HG02981 (cell line): Measurements from ENCODE around the gene NLRP8.
"Not testable (repeated sequence)": the region's sequence is repeated elsewhere in the genome, so short reads cannot be mapped to it uniquely, and the experiment has no call there.

Source experiments
- ATAC-seq: cut with Tn5 transposase; IDR thresholded peaks from one replicate; pipeline ENCODE4 v1.9.1; 2021; ENCODE audit warnings: mild to moderate bottlenecking, moderate library complexity; ENCODE audit not compliant: unreplicated experiment

The NLRP8 gene

DNA sequence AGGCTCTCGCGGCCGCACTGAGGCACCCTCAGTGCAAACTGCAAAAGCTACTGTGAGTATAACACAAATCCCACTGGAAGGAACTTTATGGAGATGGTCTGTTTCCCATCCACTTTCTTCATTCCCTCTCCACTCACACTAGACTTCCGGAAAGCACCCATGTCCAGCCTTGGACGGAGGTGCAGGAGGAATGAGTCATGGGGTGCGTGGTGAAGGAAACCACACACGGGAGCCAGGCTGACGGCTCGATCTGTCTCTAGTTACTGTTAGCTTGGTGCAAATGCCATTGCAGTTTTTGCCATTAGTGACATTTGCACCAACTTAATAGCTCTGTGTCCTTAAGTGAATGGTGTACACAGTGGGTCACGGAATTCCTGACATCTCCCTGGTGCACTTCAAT, 14.6 kb downstream of the NLRP8 start:
- ATAC-seq: no peak

GRCh38 chr19:55973982-55974381, 26.4 kb downstream of the NLRP8 start:
- no peak for ATAC-seq

DNA sequence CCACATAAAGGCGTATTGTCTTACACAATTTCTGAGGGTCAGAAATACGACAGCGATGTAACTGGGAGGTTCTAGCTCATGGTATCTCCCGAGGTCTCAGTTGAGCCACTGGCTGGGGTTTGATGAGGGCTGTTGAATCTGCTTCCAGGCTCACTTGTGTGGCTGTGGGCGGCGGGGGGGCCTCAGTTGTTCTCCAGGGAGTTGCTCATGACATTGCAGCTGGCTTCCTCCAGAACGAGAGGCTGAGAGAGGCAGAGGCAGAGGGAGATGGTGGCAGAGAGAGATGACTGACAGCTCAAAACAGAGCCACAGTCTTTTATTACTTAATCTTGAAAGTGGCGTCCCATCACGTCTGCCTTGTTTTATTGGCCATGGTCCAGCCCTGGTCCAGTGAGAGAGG, 32.8 kb downstream of the NLRP8 start:
- no peak for ATAC-seq

- ATAC-seq: no peak
Measured at GRCh38 chr19:55985254-55985653, 37.6 kb downstream of the NLRP8 start.

GRCh38 chr19:55986487-55986886, 38.9 kb downstream of the NLRP8 start, which contains the start of gene NLRP5:
Gene NLRP5 (plus strand): TSS chr19:55986775.
- ATAC-seq: no peak

GRCh38 chr19:55990831-55991230, 43.2 kb downstream of the NLRP8 start:
- ATAC-seq: no peak

DNA sequence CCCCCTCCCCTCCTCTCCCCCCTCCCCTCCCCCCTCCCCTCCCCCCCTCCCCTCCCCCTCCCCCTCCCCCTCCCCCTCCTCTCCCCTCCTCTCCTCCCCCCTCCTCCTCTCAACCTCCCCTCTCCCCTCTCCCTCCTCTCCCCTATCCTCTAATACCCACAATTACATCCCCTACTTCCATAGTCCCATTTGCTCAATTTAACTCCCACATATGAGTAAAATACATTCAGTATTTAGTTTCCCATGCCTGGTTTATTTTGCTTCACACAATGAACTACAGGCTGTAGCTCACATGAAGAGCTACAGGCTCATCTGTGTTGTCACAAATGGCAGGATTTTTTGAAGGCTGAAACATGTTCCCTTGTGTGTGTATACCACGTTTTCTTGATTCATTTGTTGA, 45.9 kb downstream of the NLRP8 start:
- ATAC-seq: no peak

DNA sequence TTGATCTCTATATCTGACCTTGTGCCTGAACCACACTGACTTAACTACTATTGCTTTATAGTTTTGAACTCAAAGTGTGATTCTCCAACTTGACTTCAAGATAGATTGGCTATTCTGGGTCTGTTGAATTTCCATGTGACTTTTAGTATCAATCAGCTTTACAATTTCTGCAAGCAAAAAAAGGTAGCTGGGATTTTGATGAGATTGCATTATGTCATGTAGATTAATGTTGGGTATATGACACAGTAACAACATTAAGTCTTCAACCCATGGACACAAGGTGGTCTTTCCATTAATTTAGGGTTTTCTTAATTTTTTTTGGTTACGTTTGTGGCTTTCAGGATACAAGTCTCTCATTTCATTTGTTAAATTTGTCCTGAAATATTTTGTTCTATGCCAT, 67.1 kb downstream of the NLRP8 start:
- ATAC-seq: no peak

DNA sequence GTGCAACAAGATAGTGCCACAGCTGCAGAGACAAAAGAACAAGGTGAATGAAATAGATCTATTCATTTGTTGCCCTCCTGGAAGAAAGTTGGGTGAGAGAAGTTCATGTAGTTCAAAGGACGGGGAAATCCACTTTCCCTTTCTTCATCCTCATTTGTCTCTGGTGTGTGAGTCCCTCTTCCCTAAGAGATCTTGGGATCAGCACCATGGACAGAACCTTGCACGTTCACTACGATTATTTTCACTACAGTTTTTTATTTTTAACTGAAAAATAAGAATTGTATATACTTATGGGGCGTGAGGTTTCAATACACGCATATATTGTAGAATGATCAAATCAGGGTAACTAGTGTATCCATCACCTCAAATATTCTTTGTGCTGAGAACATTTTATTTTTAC, 68.1 kb downstream of the NLRP8 start:
- no peak for ATAC-seq

DNA sequence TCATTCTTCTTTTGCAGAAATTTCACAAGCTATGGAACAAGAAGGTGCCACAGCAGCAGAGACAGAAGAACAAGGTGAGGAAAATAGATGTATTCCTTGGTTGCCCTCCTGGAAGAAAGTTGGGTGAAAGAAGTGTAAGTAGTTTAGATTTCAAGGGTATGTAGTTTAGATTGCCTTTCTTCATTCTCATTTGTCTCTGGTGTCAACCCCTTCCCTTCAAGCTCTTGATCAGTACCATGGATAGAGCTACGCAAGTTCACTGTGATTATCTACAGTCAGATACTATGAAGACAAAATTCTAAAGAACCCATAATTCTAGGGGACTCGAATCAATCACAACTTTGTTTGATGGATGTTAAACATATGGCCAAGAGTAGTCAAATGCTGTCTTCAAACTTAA, 71.7 kb downstream of the NLRP8 start:
- ATAC-seq: not testable (repeated sequence)

DNA sequence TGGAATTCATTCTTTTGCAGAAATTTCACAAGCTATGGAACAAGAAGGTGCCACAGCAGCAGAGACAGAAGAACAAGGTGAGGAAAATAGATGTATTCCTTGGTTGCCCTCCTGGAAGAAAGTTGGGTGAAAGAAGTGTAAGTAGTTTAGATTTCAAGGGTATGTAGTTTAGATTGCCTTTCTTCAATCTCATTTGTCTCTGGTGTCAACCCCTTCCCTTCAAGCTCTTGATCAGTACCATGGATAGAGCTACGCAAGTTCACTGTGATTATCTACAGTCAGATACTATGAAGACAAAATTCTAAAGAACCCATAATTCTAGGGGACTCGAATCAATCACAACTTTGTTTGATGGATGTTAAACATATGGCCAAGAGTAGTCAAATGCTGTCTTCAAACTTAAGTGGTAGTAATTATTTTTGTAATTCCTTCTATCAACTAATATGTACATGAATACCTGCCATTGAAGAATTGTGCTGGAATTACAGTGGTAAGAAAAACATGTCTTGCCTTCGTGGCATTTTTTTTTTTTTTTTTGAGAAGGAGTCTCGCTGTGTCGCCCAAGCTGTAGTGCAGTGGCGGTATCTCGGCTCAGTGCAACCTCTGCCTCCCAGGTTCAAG, 72.8 kb downstream of the NLRP8 start:
- not testable (repeated sequence) for ATAC-seq

DNA sequence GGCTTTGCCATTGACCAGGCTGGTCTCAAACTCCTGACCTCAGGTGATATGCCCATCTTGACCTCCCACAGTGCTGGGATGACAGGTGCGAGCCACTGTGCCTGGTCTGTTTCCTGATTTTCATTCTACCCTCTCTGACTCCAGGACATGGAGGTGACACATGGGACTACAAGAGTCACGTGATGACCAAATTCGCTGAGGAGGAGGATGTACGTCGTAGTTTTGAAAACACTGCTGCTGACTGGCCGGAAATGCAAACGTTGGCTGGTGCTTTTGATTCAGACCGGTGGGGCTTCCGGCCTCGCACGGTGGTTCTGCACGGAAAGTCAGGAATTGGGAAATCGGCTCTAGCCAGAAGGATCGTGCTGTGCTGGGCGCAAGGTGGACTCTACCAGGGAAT, 79.1 kb downstream of the NLRP8 start:
- ATAC-seq: no peak
